K562 (cell line): ENCODE data around the gene SCP2. TPM values are rescaled to one million over a fixed set of nuclear protein-coding genes. Genes with fewer than 3 reads are reported as not detected.

Source experiments
- ARHGAP35 ChIP-seq: fragments of 450-650 bp; IDR thresholded peaks from 2 replicates; pipeline ENCODE4 v1.6.1; 2018; ENCODE audit not compliant: partially characterized antibody
- CREB5 ChIP-seq: fragments of 250-450 bp; sonication (Bioruptor Pico); IDR thresholded peaks from 2 replicates; pipeline ENCODE4 v1.5.0; 2020; ENCODE audit warnings: mild to moderate bottlenecking
- CREM ChIP-seq: IDR thresholded peaks from 2 replicates; pipeline ENCODE4 v1.6.1; 2014; ENCODE audit warnings: antibody characterized with exemption, low read depth
- DACH1 ChIP-seq: fragments of 450-650 bp; IDR thresholded peaks from 2 replicates; pipeline ENCODE4 v1.6.1; 2018; ENCODE audit not compliant: partially characterized antibody
- E2F4 ChIP-seq: sonication (generic); formaldehyde crosslinking; IDR thresholded peaks from 2 replicates; pipeline ENCODE4 v1.8.0; 2022; ENCODE audit warnings: mild to moderate bottlenecking, low read depth, missing genetic modification reagents
- ERF ChIP-seq: fragments of 450-650 bp; formaldehyde crosslinking; IDR thresholded peaks from 2 replicates; pipeline ENCODE4 v1.4.0; 2020; ENCODE audit warnings: mild to moderate bottlenecking, mixed read lengths
- ETV1 ChIP-seq: fragments of 450-650 bp; conservative IDR thresholded peaks from 2 replicates; pipeline ENCODE4 v1.6.1; 2016; ENCODE audit warnings: missing genetic modification characterization, control low read depth, low read depth, missing compliant biosample characterization
- KLF13 ChIP-seq: fragments of 450-650 bp; IDR thresholded peaks from 2 replicates; pipeline ENCODE4 v1.6.1; 2016; ENCODE audit warnings: missing genetic modification characterization, low read depth, mild to moderate bottlenecking, missing compliant biosample characterization, moderate library complexity, borderline replicate concordance
- KLF16 ChIP-seq: IDR thresholded peaks from 2 replicates; pipeline ENCODE4 v1.6.1; 2016; ENCODE audit warnings: antibody characterized with exemption
- NONO ChIP-seq, 2 experiments: fragments of 200-400 bp in 1 of 2; fragments of 450-650 bp in 1 of 2; formaldehyde crosslinking in 1 of 2; IDR thresholded peaks; 2 replicates each; pipeline ENCODE4 v1.6.1; 2017; ENCODE audit warnings: low read depth in 2 of 2, mild to moderate bottlenecking in 2 of 2, moderate library complexity in 2 of 2, low read length in 1 of 2
- RB1 ChIP-seq: fragments of 450-650 bp; IDR thresholded peaks from 2 replicates; pipeline ENCODE4 v1.6.1; 2017; ENCODE audit warnings: low read depth, mild to moderate bottlenecking
- SETDB1 ChIP-seq: IDR thresholded peaks from one replicate; pipeline ENCODE4 v1.6.1; 2012; ENCODE audit warnings: low read length, control low read depth, inconsistent platforms
- SLC30A9 ChIP-seq: fragments of 250-450 bp; sonication (Bioruptor Pico); IDR thresholded peaks from 2 replicates; pipeline ENCODE4 v1.8.0; 2022; ENCODE audit warnings: mild to moderate bottlenecking, moderate library complexity
- SNRNP70 ChIP-seq: fragments of 200-400 bp; formaldehyde crosslinking; optimal IDR thresholded peaks from 2 replicates; pipeline ENCODE3; 2017; ENCODE audit warnings: low read depth, low read length
- SPI1 ChIP-seq: IDR thresholded peaks from 2 replicates; pipeline ENCODE4 v1.6.1; 2011; ENCODE audit warnings: low read depth, low read length, control low read depth, borderline replicate concordance
- SRF ChIP-seq, 2 experiments: fragments of 250-450, 450-650 bp in 1 of 2; sonication (Bioruptor Pico) in 1 of 2; sonication (generic) in 1 of 2; formaldehyde crosslinking; IDR thresholded peaks; 2 replicates each; pipeline versions ENCODE4 v1.5.0 to v1.5.1; 2020 to 2022; ENCODE audit warnings: mild to moderate bottlenecking in 1 of 2, missing genetic modification reagents in 1 of 2
- XRCC3 ChIP-seq: fragments of 450-650 bp; IDR thresholded peaks from 2 replicates; pipeline ENCODE4 v1.6.1; 2017; ENCODE audit warnings: mild to moderate bottlenecking, moderate library complexity
- ZKSCAN3 ChIP-seq: fragments of 250-450 bp; sonication (Bioruptor Pico); IDR thresholded peaks from 2 replicates; pipeline ENCODE4 v1.4.0; 2020
- ZNF224 ChIP-seq: sonication (generic); formaldehyde crosslinking; IDR thresholded peaks from 2 replicates; pipeline ENCODE4 v1.8.0; 2022; ENCODE audit warnings: mild to moderate bottlenecking, missing genetic modification reagents
- ZNF274 ChIP-seq: IDR thresholded peaks from 2 replicates; pipeline ENCODE4 v1.6.1; 2011; ENCODE audit warnings: low read depth, mild to moderate bottlenecking, low read length, moderate library complexity, borderline replicate concordance
- ZNF518B ChIP-seq: fragments of 250-450 bp; sonication (Bioruptor Pico); IDR thresholded peaks from 2 replicates; pipeline ENCODE4 v1.5.0; 2021; ENCODE audit warnings: mild to moderate bottlenecking, moderate library complexity
- ZNF655 ChIP-seq: fragments of 250-450 bp; sonication (Bioruptor Pico); IDR thresholded peaks from 2 replicates; pipeline ENCODE4 v1.5.0; 2021
- ZNF695 ChIP-seq: fragments of 450-650 bp; formaldehyde crosslinking; IDR thresholded peaks from 2 replicates; pipeline ENCODE4 v1.4.0; 2020; ENCODE audit warnings: mild to moderate bottlenecking, moderate library complexity
- polyA plus RNA-seq, 8 experiments: library from polyadenylated mRNA; depleted of rRNA in 4 of 8; stranded (reverse) in 5 of 8; unstranded in 3 of 8; fragments of >200 nt; fragmentation: Nextera tagmentation in 2 of 8; fragmentation: Illumina TruSeq in 1 of 8; extraction: Ambion mirVana in 2 of 8; extraction: Trizol in 1 of 8; gene quantifications; 2 replicates each; pipeline versions ENCODE4 v1.2.1 to v1.2.3, GENCODE V29; 2011 to 2014; ENCODE audit warnings: inconsistent platforms in 1 of 8, missing spikeins in 1 of 8
- total RNA-seq, 7 experiments: library from RNA; depleted of rRNA in 6 of 7; stranded (reverse); fragments of >200 nt in 6 of 7; fragmentation: Illumina TruSeq in 2 of 7; extraction: Trizol in 2 of 7; gene quantifications; 2 replicates each; pipeline versions ENCODE4 v1.2.1 to v1.2.3, GENCODE V29; 2011 to 2021; ENCODE audit warnings: low replicate concordance in 1 of 7

The SCP2 gene
- total and polyA plus RNA-seq, 9 of the 15 experiments (the other 6 are each of a cell fraction or from before 2014, with no cell fraction given), result 63.8 to 258 (median 106) TPM

GRCh38 chr1:53014791-53015507, 87.9 kb downstream of the SCP2 start (continued):
- TF ChIP-seq ETV1 (tag) (peak; percentile 88), ZNF695 (CRISPR knock-in tag) (no peak), ZNF518B (CRISPR knock-in tag) (no peak), SPI1 (peak; percentile 72), ARHGAP35 (no peak), ZNF224 (CRISPR knock-in tag) (no peak), DACH1 (peak; percentile 73), ZNF655 (CRISPR knock-in tag) (no peak), KLF13 (tag) (no peak), SRF (CRISPR knock-in tag; IDR thresholded peaks at IDR 0.05) (no peak), KLF16 (no peak), ZKSCAN3 (no peak), ERF (CRISPR knock-in tag) (no peak), SNRNP70 (no peak), CREB5 (CRISPR knock-in tag) (no peak), SLC30A9 (CRISPR knock-in tag) (no peak), RB1 (peak; percentile 66; the same call in 1 of the 2 replicates), CREM (peak; percentile 43; the same call in 1 of the 2 replicates), E2F4 (no peak), NONO (IDR thresholded peaks at IDR 0.05; ENCODE audit: low read depth in 2 of 2, low read length in 1 of 2) (no peak), ZNF274 (no peak), XRCC3 (no peak), SETDB1 (no peak)
